ENCODE data around the gene ARL5A. TPM values are rescaled to one million over a fixed set of nuclear protein-coding genes. Genes with fewer than 3 reads are reported as not detected.

ARL5A gene
- total and polyA plus RNA-seq, 2 of the 4 experiments (the other 2 are of a cell fraction), result 22.3 to 45.5 TPM

DNA sequence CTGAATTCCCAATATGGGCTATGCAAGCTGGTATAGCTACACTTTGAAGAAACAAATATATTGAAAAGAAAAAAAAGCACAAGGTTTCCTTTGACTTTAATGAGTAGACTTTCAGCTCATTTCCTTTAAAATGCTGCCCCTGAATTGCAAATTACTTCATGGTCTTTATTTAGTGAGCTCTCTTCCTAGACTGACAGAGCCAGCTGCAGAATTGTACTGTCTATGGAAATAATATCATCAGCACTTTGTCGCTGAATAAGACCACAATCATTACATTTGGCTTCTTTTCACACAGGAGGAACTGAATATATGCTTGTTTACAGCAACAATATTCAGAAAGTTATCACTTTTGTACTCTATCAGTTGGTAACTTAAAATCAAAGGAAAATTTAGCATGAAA, 41.7 kb downstream of the ARL5A start:
- H3K18ac ChIP-seq (ENCODE audit: low read depth, low read length), result no peak overlapping the region
- H3K4ac ChIP-seq (ENCODE audit: low read depth, low read length), result no peak overlapping the region
- H3K4me2 ChIP-seq (ENCODE audit: low read depth, low read length), result no peak overlapping the region
- H2BK5ac ChIP-seq (ENCODE audit: low read depth, low read length, poor library complexity, severe bottlenecking), result no peak overlapping the region
- peaks cover 3% of the 10 kb centered on the region for H3K9me1 ChIP-seq (ENCODE audit: insufficient read depth, low read length)
- H4K20me1 ChIP-seq (ENCODE audit: insufficient read depth, low read length), result no peaks in the 10 kb centered on the region
- intact Hi-C loops (cut with micrococcal nuclease), result no loop called here
- in situ Hi-C loops (cut with MboI; ENCODE audit: low sequenced_read_pairs), result no loop called here
- no peak overlapping the region for H3K9ac ChIP-seq (ENCODE audit: low read depth, low read length)
- H4K5ac ChIP-seq (ENCODE audit: low read depth, low read length), result no peak overlapping the region
- peaks cover 7% of the 10 kb centered on the region for H3K36me3 ChIP-seq (ENCODE audit: control insufficient read depth, insufficient read depth, low read length)
- ATAC-seq (ENCODE audit: low read depth), result no peak
- dilution Hi-C loops (cut with HindIII; ENCODE audit: low sequenced_read_pairs, unreplicated experiment), result no loop called here
- H2AK5ac ChIP-seq (ENCODE audit: low read depth, low read length), result no peak overlapping the region
- ChIA-PET POLR2A (ENCODE audit: unreplicated experiment) (no interaction called here), CTCF (no interaction called here)
- DNase-seq, result no peak
- no peak overlapping the region for H4K91ac ChIP-seq (ENCODE audit: insufficient read depth, low read depth, low read length)
- no peak overlapping the region for H2BK20ac ChIP-seq (ENCODE audit: low read depth, low read length)
- H3K27me3 ChIP-seq (ENCODE audit: control insufficient read depth, insufficient read depth, low read length), result no peaks in the 10 kb centered on the region
- no peak overlapping the region for H2BK15ac ChIP-seq (ENCODE audit: low read depth, low read length)
- no peak for TF ChIP-seq SMC3 (IDR thresholded peaks at IDR 0.05; ENCODE audit: low read depth, low read length)
- H3K4me1 ChIP-seq (ENCODE audit: control insufficient read depth, insufficient read depth, low read length), result no peaks in the 10 kb centered on the region
- no peaks in the 10 kb centered on the region for H3K9me3 ChIP-seq (ENCODE audit: control insufficient read depth, insufficient read depth, low read length)
- H3K56ac ChIP-seq (ENCODE audit: extremely low read depth, insufficient read depth, low read length), result no peak overlapping the region
- no peak overlapping the region for H3K4me3 ChIP-seq (ENCODE audit: insufficient read depth, low read depth, low read length)
- no peak overlapping the region for H2BK120ac ChIP-seq (ENCODE audit: low read depth, low read length)
- BruUV-seq (replicated peaks), result no TSS peak
- H3K79me1 ChIP-seq (ENCODE audit: low read depth in 1 of 2, low read length in 2 of 2), result no peaks in the 10 kb centered on the region
- H4K8ac ChIP-seq (ENCODE audit: low read depth in 2 of 2, low read length in 2 of 2), result no peak overlapping the region
- H3K27ac ChIP-seq (ENCODE audit: insufficient read depth, low read length), result no peak overlapping the region
- H3K14ac ChIP-seq (replicated peaks; ENCODE audit: low read depth, low read length), result no peak overlapping the region
- WGBS, 2 experiments (ENCODE audit: extremely low coverage in 2 of 2, insufficient read length in 1 of 2), result no CpG with 5 or more reads among the region's 1 CpG
- no peak overlapping the region for H2AK9ac ChIP-seq (replicated peaks; ENCODE audit: low read depth, low read length, poor library complexity)
- H2AFZ ChIP-seq (replicated peaks; ENCODE audit: low read length, poor library complexity), result no peak overlapping the region
- H3K23ac ChIP-seq (ENCODE audit: low read depth, low read length), result no peak overlapping the region

Measured in IMR-90 (cell line).